ENCODE data around the gene TCEANC. TPM values are rescaled to one million over a fixed set of nuclear protein-coding genes. Genes with fewer than 3 reads are reported as not detected.

Gene TCEANC
- total and polyA plus RNA-seq, 2 of the 4 experiments (the other 2 are of a cell fraction) = 0.99 to 2.5 TPM

DNA sequence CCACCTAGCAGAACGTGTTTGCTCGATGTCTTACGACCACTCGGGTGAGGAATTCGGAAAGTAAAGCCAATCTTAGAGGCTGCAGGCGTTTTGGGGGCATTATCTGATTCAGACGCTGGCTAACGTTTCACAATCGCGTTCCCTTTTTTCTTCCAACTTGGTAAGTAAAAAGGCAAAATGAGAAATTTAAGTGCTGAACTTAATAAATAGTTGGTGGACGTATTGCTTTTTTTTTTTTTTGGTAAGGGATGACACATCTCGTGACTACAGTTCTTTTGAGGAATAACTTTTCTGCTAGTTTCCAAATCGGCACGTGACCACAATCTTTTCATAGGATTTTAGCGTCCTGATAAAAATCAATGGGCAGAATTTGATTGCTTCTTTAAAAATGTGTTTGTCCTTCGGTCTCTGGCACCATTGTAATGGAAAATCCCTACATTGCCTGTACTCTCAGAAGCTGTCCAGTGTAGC, 36.8 kb downstream of the TCEANC start:
- H3K4me3 ChIP-seq (ENCODE audit: insufficient read depth, low read depth, low read length) = peak overlapping the region; percentile 86
- peaks cover 4% of the 10 kb centered on the region for H3K27me3 ChIP-seq (ENCODE audit: control insufficient read depth, insufficient read depth, low read length)
- peaks cover 27% of the 10 kb centered on the region for H4K20me1 ChIP-seq (ENCODE audit: insufficient read depth, low read length)
- ChIA-PET POLR2A (ENCODE audit: unreplicated experiment) (no interaction called here), CTCF (no interaction called here)
- peak overlapping the region; percentile 77 for H3K23ac ChIP-seq (ENCODE audit: low read depth, low read length)
- peak; percentile 90 for TF ChIP-seq BHLHE40 (IDR thresholded peaks at IDR 0.05; ENCODE audit: low read depth, low read length)
- no peak for TF ChIP-seq MAZ (IDR thresholded peaks at IDR 0.05; ENCODE audit: borderline replicate concordance, low read depth, low read length)
- no peak for TF ChIP-seq SMC3 (IDR thresholded peaks at IDR 0.05; ENCODE audit: low read depth, low read length)
- no peak for TF ChIP-seq RFX5 (IDR thresholded peaks at IDR 0.05; ENCODE audit: low read depth, low read length)
- TF ChIP-seq CEBPB (IDR thresholded peaks at IDR 0.05; ENCODE audit: low read depth, low read length) = peak; percentile 66
- TF ChIP-seq, protein P1, sequence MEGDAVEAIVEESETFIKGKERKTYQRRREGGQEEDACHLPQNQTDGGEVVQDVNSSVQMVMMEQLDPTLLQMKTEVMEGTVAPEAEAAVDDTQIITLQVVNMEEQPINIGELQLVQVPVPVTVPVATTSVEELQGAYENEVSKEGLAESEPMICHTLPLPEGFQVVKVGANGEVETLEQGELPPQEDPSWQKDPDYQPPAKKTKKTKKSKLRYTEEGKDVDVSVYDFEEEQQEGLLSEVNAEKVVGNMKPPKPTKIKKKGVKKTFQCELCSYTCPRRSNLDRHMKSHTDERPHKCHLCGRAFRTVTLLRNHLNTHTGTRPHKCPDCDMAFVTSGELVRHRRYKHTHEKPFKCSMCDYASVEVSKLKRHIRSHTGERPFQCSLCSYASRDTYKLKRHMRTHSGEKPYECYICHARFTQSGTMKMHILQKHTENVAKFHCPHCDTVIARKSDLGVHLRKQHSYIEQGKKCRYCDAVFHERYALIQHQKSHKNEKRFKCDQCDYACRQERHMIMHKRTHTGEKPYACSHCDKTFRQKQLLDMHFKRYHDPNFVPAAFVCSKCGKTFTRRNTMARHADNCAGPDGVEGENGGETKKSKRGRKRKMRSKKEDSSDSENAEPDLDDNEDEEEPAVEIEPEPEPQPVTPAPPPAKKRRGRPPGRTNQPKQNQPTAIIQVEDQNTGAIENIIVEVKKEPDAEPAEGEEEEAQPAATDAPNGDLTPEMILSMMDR (conservative IDR thresholded peaks at IDR 0.05; ENCODE audit: low read depth, low read length) = no peak
- no peak for TF ChIP-seq FOS (IDR thresholded peaks at IDR 0.05; ENCODE audit: low read depth, low read length)
- TF ChIP-seq, protein P2, sequence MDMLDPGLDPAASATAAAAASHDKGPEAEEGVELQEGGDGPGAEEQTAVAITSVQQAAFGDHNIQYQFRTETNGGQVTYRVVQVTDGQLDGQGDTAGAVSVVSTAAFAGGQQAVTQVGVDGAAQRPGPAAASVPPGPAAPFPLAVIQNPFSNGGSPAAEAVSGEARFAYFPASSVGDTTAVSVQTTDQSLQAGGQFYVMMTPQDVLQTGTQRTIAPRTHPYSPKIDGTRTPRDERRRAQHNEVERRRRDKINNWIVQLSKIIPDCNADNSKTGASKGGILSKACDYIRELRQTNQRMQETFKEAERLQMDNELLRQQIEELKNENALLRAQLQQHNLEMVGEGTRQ (IDR thresholded peaks at IDR 0.05; ENCODE audit: low read depth, low read length) = peak; percentile 89
- no peak for TF ChIP-seq POLR2A (IDR thresholded peaks at IDR 0.05; ENCODE audit: low read depth, low read length)
- no peaks in the 10 kb centered on the region for H3K9me3 ChIP-seq (ENCODE audit: control insufficient read depth, insufficient read depth, low read length)
- intact Hi-C loops (cut with micrococcal nuclease) = loop anchor here (2.0 to 5.0 kb wide), 3 partner anchors 31 to 43 kb away; partner anchors contain the start of genes OFD1 and TRAPPC2
- peak overlapping the region; percentile 73 for H2BK5ac ChIP-seq (ENCODE audit: low read depth, low read length, poor library complexity, severe bottlenecking)
- no TSS peak for BruUV-seq (replicated peaks)
- H2BK120ac ChIP-seq (ENCODE audit: low read depth, low read length) = peak overlapping the region; percentile 36; the same call in 1 of the 2 replicates
- peak overlapping the region; percentile 59 for H3K18ac ChIP-seq (ENCODE audit: low read depth, low read length)
- peak overlapping the region; percentile 63 for H3K56ac ChIP-seq (ENCODE audit: extremely low read depth, insufficient read depth, low read length)
- ATAC-seq (ENCODE audit: low read depth) (no peak), DNase-seq (peak; percentile 40)
- in situ Hi-C loops (cut with MboI; ENCODE audit: low sequenced_read_pairs) = no loop called here
- H2BK20ac ChIP-seq (ENCODE audit: low read depth, low read length) = peak overlapping the region; percentile 31; the same call in 1 of the 2 replicates
- H4K8ac ChIP-seq (ENCODE audit: low read depth in 2 of 2, low read length in 2 of 2) = peak overlapping the region; percentile 29 to 37; a peak in 2 of 4 replicates
- peaks cover 7% of the 10 kb centered on the region for H3K4me1 ChIP-seq (ENCODE audit: control insufficient read depth, insufficient read depth, low read length)
- peak overlapping the region; percentile 93 for H2AK9ac ChIP-seq (replicated peaks; ENCODE audit: low read depth, low read length, poor library complexity)
- no peaks in the 10 kb centered on the region; the same call in 1 of the 2 replicates for H3K36me3 ChIP-seq (ENCODE audit: control insufficient read depth, insufficient read depth, low read length)
- H2AFZ ChIP-seq (replicated peaks; ENCODE audit: low read length, poor library complexity) = peak overlapping the region; percentile 96
- H2AK5ac ChIP-seq (ENCODE audit: low read depth, low read length) = no peak overlapping the region
- peak overlapping the region; percentile 83 for H3K4ac ChIP-seq (ENCODE audit: low read depth, low read length)
- H3K27ac ChIP-seq (ENCODE audit: insufficient read depth, low read length) = peak overlapping the region; percentile 90
- dilution Hi-C loops (cut with HindIII; ENCODE audit: low sequenced_read_pairs, unreplicated experiment) = no loop called here
- H3K4me2 ChIP-seq (ENCODE audit: low read depth, low read length) = peak overlapping the region; percentile 85
- peak overlapping the region; percentile 83 for H3K9ac ChIP-seq (ENCODE audit: low read depth, low read length)
- H4K5ac ChIP-seq (ENCODE audit: low read depth, low read length) = peak overlapping the region; percentile 31
- peak overlapping the region; percentile 60; the same call in 1 of the 2 replicates for H4K91ac ChIP-seq (ENCODE audit: insufficient read depth, low read depth, low read length)
- H3K79me1 ChIP-seq (ENCODE audit: low read depth in 1 of 2, low read length in 2 of 2) = peaks cover 18 to 33% of the 10 kb centered on the region in 2 experiments; a peak in 3 of 4 replicates
- H2BK15ac ChIP-seq (ENCODE audit: low read depth, low read length) = no peak overlapping the region
- H3K14ac ChIP-seq (replicated peaks; ENCODE audit: low read depth, low read length) = peak overlapping the region; percentile 85
- WGBS, 2 experiments (ENCODE audit: extremely low coverage in 2 of 2, insufficient read length in 1 of 2) = 16% methylated on average over 5 of the region's 16 CpGs; no CpG with 5 or more reads in 1 of the 2 experiments
- H3K9me1 ChIP-seq (ENCODE audit: insufficient read depth, low read length) = 0 out of 2 replicates have a peak, but pooled peaks cover 3% of the 10 kb centered on the region
